Measurements from ENCODE around the gene RAET1G.
"Not testable (repeated sequence)": the region's sequence is repeated elsewhere in the genome, so short reads cannot be mapped to it uniquely, and the experiment has no call there.

RAET1G gene

DNA sequence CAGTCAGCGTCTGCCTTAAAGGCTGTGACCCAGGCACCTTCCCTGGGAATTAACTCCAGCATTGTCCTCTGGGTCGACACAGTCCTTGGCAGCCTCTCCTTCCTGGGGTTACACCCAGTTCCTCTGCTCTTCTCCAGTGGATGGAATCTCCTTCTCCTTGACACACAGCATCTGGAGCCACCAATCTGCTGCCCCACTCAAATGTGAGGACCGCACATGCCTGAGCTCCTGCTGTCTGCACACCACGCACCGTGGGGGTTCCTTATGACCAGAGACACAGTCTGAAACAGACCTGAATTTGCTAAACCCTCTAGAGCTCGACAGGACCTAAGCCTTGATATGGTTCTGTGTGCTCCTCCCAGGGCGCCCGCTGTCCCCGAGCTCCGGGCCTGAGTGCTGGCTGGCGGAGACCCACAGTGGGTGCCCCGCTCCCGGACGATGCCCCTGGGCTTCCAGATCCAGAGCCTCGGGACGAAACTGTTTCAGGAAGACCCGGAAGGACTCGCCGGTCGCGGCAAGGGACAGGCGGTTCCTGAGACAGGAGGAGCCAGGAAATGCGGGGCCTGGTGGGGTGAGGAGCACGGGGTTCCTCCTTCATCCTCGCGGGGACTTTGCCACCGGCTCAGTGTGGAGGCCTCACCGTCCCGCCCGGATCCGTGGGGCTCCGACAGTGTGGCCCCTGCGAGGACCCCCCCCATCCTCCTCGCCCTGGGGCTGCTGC, 2.5 kb upstream of the RAET1G start:
- H3K4me1 ChIP-seq = no peaks in the 10 kb centered on the region
- TF ChIP-seq, protein P1, sequence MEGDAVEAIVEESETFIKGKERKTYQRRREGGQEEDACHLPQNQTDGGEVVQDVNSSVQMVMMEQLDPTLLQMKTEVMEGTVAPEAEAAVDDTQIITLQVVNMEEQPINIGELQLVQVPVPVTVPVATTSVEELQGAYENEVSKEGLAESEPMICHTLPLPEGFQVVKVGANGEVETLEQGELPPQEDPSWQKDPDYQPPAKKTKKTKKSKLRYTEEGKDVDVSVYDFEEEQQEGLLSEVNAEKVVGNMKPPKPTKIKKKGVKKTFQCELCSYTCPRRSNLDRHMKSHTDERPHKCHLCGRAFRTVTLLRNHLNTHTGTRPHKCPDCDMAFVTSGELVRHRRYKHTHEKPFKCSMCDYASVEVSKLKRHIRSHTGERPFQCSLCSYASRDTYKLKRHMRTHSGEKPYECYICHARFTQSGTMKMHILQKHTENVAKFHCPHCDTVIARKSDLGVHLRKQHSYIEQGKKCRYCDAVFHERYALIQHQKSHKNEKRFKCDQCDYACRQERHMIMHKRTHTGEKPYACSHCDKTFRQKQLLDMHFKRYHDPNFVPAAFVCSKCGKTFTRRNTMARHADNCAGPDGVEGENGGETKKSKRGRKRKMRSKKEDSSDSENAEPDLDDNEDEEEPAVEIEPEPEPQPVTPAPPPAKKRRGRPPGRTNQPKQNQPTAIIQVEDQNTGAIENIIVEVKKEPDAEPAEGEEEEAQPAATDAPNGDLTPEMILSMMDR (IDR thresholded peaks at IDR 0.05; ENCODE audit: low read depth, low read length) = no peak
- H3K36me3 ChIP-seq = no peaks in the 10 kb centered on the region
- no peak for DNase-seq
- H3K4me3 ChIP-seq (ENCODE audit: low read depth, low read length) = peak overlapping the region; percentile 66
- H3K27me3 ChIP-seq = peaks cover 26% of the 10 kb centered on the region
- no peaks in the 10 kb centered on the region for H3K9me3 ChIP-seq

DNA sequence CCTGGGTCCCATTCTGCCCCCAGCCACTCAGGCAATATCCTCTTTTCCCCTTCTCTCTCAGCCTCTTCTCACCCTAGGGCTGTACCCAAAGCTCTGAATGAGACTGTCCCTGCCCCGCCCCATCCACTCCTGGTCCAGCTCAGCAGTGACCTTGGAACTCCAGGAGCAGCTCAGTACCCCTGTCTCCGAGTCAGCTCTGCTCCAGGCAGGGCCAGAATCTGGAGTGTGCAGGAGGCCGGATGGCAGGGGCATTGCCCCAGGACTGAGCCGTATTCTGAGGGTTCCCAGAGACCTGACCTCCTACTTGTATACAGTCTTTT, 2.0 kb upstream of the RAET1G start:
- Histone ChIP-seq H3K9me3 (no peaks in the 10 kb centered on the region), H3K27me3 (peaks cover 21% of the 10 kb centered on the region), H3K4me1 (no peaks in the 10 kb centered on the region), H3K4me3 (ENCODE audit: low read depth, low read length) (no peak overlapping the region), H3K36me3 (no peaks in the 10 kb centered on the region)
- TF ChIP-seq, protein P1 (IDR thresholded peaks at IDR 0.05; ENCODE audit: low read depth, low read length) = no peak
- no peak for DNase-seq

DNA sequence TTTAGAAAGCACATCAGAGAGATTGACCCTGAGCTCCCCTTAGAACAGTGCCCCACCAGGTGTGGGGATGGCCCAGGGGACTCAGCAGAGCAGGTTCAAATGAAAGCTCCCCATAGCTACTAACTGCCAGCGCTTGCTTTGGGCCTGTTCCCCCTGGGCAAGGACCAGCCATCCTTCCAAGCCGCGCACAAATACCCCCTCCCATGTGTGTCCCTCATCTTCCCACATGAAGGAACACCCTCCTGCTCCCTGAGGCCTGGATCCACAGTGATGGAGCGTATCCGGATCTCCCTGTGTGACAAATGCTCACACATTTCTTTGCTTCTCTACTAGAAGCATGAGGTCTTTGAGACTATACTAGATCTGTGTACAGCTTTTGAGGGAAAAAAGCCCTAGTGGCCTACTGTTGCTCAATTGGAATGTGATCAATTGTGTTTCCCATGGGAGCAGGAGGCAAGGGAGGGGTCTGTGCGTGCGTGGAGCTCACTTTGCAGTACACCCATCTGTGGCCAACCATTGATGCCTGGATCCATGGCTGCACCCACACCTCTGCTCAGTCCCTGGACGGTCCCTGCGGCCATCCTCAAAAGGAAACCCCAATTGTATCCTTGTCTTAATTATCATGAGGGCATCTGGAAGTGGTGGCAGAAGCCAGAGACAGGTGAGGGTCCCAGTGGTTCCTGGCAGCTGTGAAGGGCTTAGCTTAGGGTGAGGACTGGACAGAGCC, 1.4 kb upstream of the RAET1G start:
- no peaks in the 10 kb centered on the region for H3K36me3 ChIP-seq
- no peak for DNase-seq
- no peaks in the 10 kb centered on the region for H3K9me3 ChIP-seq
- H3K4me1 ChIP-seq = no peaks in the 10 kb centered on the region
- H3K4me3 ChIP-seq (ENCODE audit: low read depth, low read length) = no peak overlapping the region
- TF ChIP-seq, protein P1 (IDR thresholded peaks at IDR 0.05; ENCODE audit: low read depth, low read length) = no peak
- peaks cover 16% of the 10 kb centered on the region for H3K27me3 ChIP-seq

DNA sequence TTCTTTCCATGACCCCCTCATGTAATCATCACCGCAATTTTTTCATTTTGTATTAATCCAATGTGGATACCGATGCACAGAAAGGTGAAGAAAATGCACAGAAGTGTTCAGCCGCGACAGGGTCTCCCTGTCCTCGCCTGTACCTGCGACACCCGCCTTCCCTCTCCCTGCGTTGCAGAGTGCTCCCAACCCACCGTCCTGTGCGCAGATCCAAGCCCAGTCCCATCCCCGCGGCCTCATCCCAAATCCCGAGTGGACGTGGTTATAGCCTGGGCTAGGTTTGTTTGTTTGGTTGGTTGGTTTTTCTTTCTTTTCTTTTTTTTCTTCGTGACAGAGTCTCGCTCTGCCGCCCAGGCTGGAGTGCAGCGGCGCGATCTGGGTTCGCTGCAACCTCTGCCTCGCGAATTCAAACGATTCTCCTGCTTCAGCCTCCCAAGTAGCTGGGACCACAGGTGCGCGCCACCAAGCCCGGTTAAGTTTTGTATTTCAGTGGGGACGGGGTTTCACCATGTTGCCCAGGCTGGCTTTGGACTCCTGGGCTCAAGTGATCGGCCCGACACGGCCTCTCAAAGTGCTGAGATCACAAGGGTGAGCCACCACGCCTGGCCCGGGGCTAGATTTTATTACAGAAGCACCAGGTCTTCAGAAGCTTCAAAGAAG, 536 bp upstream of the RAET1G start:
- H3K36me3 ChIP-seq = no peaks in the 10 kb centered on the region
- peaks cover 7% of the 10 kb centered on the region for H3K27me3 ChIP-seq
- TF ChIP-seq, protein P1 (IDR thresholded peaks at IDR 0.05; ENCODE audit: low read depth, low read length) = no peak
- no peaks in the 10 kb centered on the region for H3K9me3 ChIP-seq
- peak overlapping the region; percentile 58 for H3K4me3 ChIP-seq (ENCODE audit: low read depth, low read length)
- no peak for DNase-seq
- no peaks in the 10 kb centered on the region for H3K4me1 ChIP-seq

DNA sequence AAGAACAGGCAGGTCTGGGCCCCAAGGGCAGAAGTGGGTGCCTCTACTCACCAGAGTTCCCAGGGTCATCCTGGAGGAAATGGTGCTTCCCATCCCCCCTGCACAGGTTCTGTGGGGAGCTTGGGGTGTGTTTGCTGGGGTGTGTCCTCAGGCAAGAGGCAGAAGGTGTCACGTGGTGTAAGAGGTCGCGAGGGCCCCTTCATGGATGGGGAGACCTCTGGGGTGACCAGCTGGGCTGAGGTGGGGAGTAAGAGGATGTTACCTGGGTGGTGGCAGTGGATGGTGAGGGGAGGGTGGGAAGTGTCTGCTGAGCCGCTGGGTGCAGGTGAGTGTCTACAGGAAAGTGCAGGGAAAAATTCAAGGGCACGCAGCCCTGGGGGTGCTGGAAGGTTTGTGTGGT, 830 bp downstream of the RAET1G start:
- H3K4me1 ChIP-seq; DNase-seq; H3K36me3 ChIP-seq; H3K27me3 ChIP-seq; H3K9me3 ChIP-seq; H3K4me3 ChIP-seq (ENCODE audit: low read depth, low read length): not testable (repeated sequence)

DNA sequence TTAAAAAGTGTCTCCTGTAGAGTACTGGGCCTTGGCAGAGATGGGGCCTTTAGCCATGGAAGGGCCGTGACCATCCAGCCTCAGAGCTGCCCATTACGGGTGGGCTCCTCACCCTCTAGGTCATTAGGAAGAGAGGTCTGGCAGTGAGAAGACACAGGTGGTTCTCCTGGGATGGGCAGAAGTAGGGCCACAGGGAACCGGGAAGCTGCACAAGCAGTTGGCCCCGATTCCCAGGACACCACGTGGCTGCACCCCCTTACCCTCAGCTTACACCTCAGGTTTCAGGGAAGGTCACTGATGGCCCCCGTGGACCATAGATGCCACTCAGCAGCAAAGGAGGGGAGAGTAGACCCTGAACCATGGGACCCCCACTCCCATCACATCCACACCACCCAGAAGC, 1.6 kb downstream of the RAET1G start:
- DNase-seq = no peak
- TF ChIP-seq, protein P1 (IDR thresholded peaks at IDR 0.05; ENCODE audit: low read depth, low read length) = no peak
- no peaks in the 10 kb centered on the region for H3K36me3 ChIP-seq
- H3K4me3 ChIP-seq (ENCODE audit: low read depth, low read length) = no peak overlapping the region
- no peaks in the 10 kb centered on the region for H3K4me1 ChIP-seq
- H3K27me3 ChIP-seq = peaks cover 4% of the 10 kb centered on the region
- H3K9me3 ChIP-seq = no peaks in the 10 kb centered on the region

Measured in BE2C (cell line).